LNCAP (cell line): ENCODE data around the gene GUCD1.
"Not testable (repeated sequence)": the region's sequence is repeated elsewhere in the genome, so short reads cannot be mapped to it uniquely, and the experiment has no call there.

ENCODE experiments used
- CTCF ChIP-seq: fragments of 450-650 bp; IDR thresholded peaks from 2 replicates; pipeline ENCODE4 v1.5.1; 2017; ENCODE audit warnings: mild to moderate bottlenecking

GUCD1 gene

GRCh38 chr22:24554313-24555164, at the start of gene GUCD1:
Gene GUCD1, minus strand, starts transcription at chr22:24555138. Its CDS starts 147 bp downstream, at chr22:24554991.
- TF ChIP-seq CTCF, result no peak

- TF ChIP-seq CTCF, result not testable (repeated sequence)
Observed at GRCh38 chr22:24602847-24603769, 48.2 kb upstream of the GUCD1 start, which contains the start of gene GGT1. Gene GGT1, plus strand, starts transcription at chr22:24603193. Its CDS starts 7,889 bp downstream, at chr22:24611082.

- no peak for TF ChIP-seq CTCF
Observed at GRCh38 chr22:24601217-24602104, 46.5 kb upstream of the GUCD1 start.

- TF ChIP-seq CTCF, result no peak
Observed at GRCh38 chr22:24599514-24599913, 44.6 kb upstream of the GUCD1 start.

- TF ChIP-seq CTCF, result no peak
Observed at GRCh38 chr22:24595863-24596262, 40.9 kb upstream of the GUCD1 start.

GRCh38 chr22:24595228-24595627, 40.3 kb upstream of the GUCD1 start:
- TF ChIP-seq CTCF, result no peak
